K562 (cell line): Measurements from ENCODE around the gene ALK.

ENCODE experiments used
- CBX5 ChIP-seq: IDR thresholded peaks from 2 replicates; pipeline ENCODE4 v1.6.1; 2014; ENCODE audit warnings: low read depth, borderline replicate concordance
- CEBPB ChIP-seq: fragments of 450-650 bp; IDR thresholded peaks from 2 replicates; pipeline ENCODE4 v1.6.1; 2016; ENCODE audit warnings: missing genetic modification characterization, missing compliant biosample characterization
- CREB3 ChIP-seq: fragments of 450-650 bp; conservative IDR thresholded peaks from 2 replicates; pipeline ENCODE4 v1.6.1; 2016; ENCODE audit warnings: missing genetic modification characterization, low read depth, mild to moderate bottlenecking, missing compliant biosample characterization, moderate library complexity
- CTCF ChIP-seq, 3 experiments: IDR thresholded peaks in 2 of 3; conservative IDR thresholded peaks in 1 of 3; 2 replicates each; pipeline ENCODE4 v1.5.1; 2011 to 2012; ENCODE audit warnings: low read length in 3 of 3, mild to moderate bottlenecking in 3 of 3, control low read depth in 2 of 3, improper control_type of control experiment in 1 of 3, inconsistent platforms in 1 of 3, low read depth in 1 of 3, mixed read lengths in 1 of 3, moderate library complexity in 1 of 3; ENCODE audit not compliant: insufficient read depth in 2 of 3
- EZH2 ChIP-seq: IDR thresholded peaks from 2 replicates; pipeline ENCODE4 v1.6.1; 2012; ENCODE audit warnings: low read depth, mild to moderate bottlenecking, inconsistent platforms, low read length, borderline replicate concordance
- JUND ChIP-seq, 2 experiments: IDR thresholded peaks; 2 replicates in 1 of 2; 3 replicates in 1 of 2; pipeline ENCODE4 v1.6.1; 2011; ENCODE audit warnings: borderline replicate concordance in 2 of 2, low read depth in 2 of 2, low read length in 2 of 2, improper control_type of control experiment in 1 of 2, missing biosample characterization in 1 of 2, missing genetic modification characterization in 1 of 2, missing genetic modification reagents in 1 of 2
- MTA3 ChIP-seq: fragments of 450-650 bp; formaldehyde crosslinking; IDR thresholded peaks from 2 replicates; pipeline ENCODE4 v1.6.1; 2017; ENCODE audit warnings: mild to moderate bottlenecking, borderline replicate concordance
- PHF21A ChIP-seq: fragments of 450-650 bp; IDR thresholded peaks from 2 replicates; pipeline ENCODE4 v1.6.1; 2017; ENCODE audit warnings: low read depth, borderline replicate concordance
- POLR2A ChIP-seq: fragments of 450-650 bp; conservative IDR thresholded peaks from 2 replicates; pipeline ENCODE4 v1.6.1; 2016
- SP2 ChIP-seq: IDR thresholded peaks from 2 replicates; pipeline ENCODE4 v1.6.1; 2011; ENCODE audit warnings: mild to moderate bottlenecking, low read depth, low read length, moderate library complexity; ENCODE audit not compliant: poor library complexity, severe bottlenecking; ENCODE audit errors: extremely low read depth
- TSHZ1 ChIP-seq: fragments of 250-450 bp; sonication (Bioruptor Pico); IDR thresholded peaks from 2 replicates; pipeline ENCODE4 v1.4.0; 2020; ENCODE audit warnings: mild to moderate bottlenecking, moderate library complexity
- ZBTB34 ChIP-seq: fragments of 250-450 bp; sonication (Bioruptor Pico); IDR thresholded peaks from 2 replicates; pipeline ENCODE4 v1.8.0; 2021; ENCODE audit warnings: mild to moderate bottlenecking, moderate library complexity

- TF ChIP-seq CTCF (IDR thresholded peaks at IDR 0.05 in 2 of 3, conservative IDR thresholded peaks at IDR 0.05 in 1 of 3; ENCODE audit: insufficient read depth in 2 of 3, low read depth in 1 of 3, low read length in 3 of 3): no peak
- no peak for TF ChIP-seq EZH2
- no peak for TF ChIP-seq ZBTB34
- TF ChIP-seq MTA3: no peak
- TF ChIP-seq PHF21A: no peak
- TF ChIP-seq CREB3 (tag): no peak
- no peak for TF ChIP-seq CBX5
- TF ChIP-seq POLR2A: no peak
- no peak for TF ChIP-seq SP2
- TF ChIP-seq CEBPB (tag): no peak
- no peak for TF ChIP-seq TSHZ1
- no peak for TF ChIP-seq JUND (IDR thresholded peaks at IDR 0.05; ENCODE audit: borderline replicate concordance, low read depth, low read length)
- TF ChIP-seq JUND (tag; IDR thresholded peaks at IDR 0.05; ENCODE audit: borderline replicate concordance, low read depth, low read length): no peak
These were observed 110.0 kb downstream of the ALK start for GRCh38 chr2:29811378-29811777.
